HepG2 (cell line): ENCODE data around the gene THSD8. TPM values are rescaled to one million over a fixed set of nuclear protein-coding genes. Genes with fewer than 3 reads are reported as not detected.
A peak's percentile ranks its signal among the peaks of the same experiment; 100 is the strongest.

Experiments used
- ATAC-seq: fragments of 200-7000 bp; cut with Tn5 transposase; 3 replicates; pipeline ENCODE4 v1.9.1; 2020; ENCODE audit warnings: mild to moderate bottlenecking, moderate library complexity
- BruUV-seq: library from RNA; stranded (reverse); fragments of 400-500 nt; replicated peaks from 2 replicates; lab custom pipeline; 2021; lab: Mats Ljungman, UMichigan
- CTCF ChIA-PET: fragments of 300-600 bp; formaldehyde crosslinking; extraction: SDS; loops from one replicate; lab custom pipeline; 2021; ENCODE audit warnings: low total read pairs, inconsistent platforms, low intra/inter-chr PET ratio; lab: Yijun Ruan, JAX
- POLR2A ChIA-PET: fragments of 350-600 bp; sonication (Branson Sonifier 250); formaldehyde crosslinking; loops from one replicate; lab custom pipeline; 2020; ENCODE audit warnings: antibody characterized with exemption, inconsistent platforms; lab: Yijun Ruan, JAX
- DNase-seq: peaks from one replicate; pipeline ENCODE4 v3.0.0-alpha.2; 2015; ENCODE audit warnings: low spot score
- FAIRE-seq: peaks from 3 replicates; lab custom pipeline; 2011; peaks lifted over from hg19 to GRCh38; lab: Jason Lieb, UNC
- H2AFZ ChIP-seq: one replicate; pipeline ENCODE4 v1.6.1; 2011; ENCODE audit warnings: low read length, inconsistent platforms
- H3K27ac ChIP-seq: fragments of 300-600 bp; 3 replicates; pipeline ENCODE4 v1.8.0; 2011; ENCODE audit warnings: mixed run types, mild to moderate bottlenecking, mixed read lengths, low read length, inconsistent platforms; ENCODE audit not compliant: insufficient read depth; ENCODE audit errors: extremely low read length
- H3K27me3 ChIP-seq, 2 experiments: fragments of 200-600 bp in 1 of 2; 2 replicates in 1 of 2; 3 replicates in 1 of 2; pipeline versions ENCODE4 v1.6.0 to v1.8.0; 2011; ENCODE audit warnings: low read length in 2 of 2, mild to moderate bottlenecking in 2 of 2, moderate library complexity in 2 of 2, inconsistent platforms in 1 of 2; ENCODE audit not compliant: insufficient read depth in 2 of 2, control insufficient read depth in 1 of 2
- H3K36me3 ChIP-seq, 2 experiments: fragments of 200-600 bp in 1 of 2; replicated peaks in 1 of 2; 2 replicates in 1 of 2; 3 replicates in 1 of 2; pipeline versions ENCODE4 v1.5.1 to v1.8.0; 2011; ENCODE audit warnings: low read length in 2 of 2, inconsistent platforms in 1 of 2; ENCODE audit not compliant: insufficient read depth in 2 of 2, control insufficient read depth in 1 of 2
- H3K4me1 ChIP-seq: 2 replicates; pipeline ENCODE4 v1.5.1; 2012; ENCODE audit warnings: low read length, inconsistent platforms; ENCODE audit not compliant: insufficient read depth
- H3K4me2 ChIP-seq: 2 replicates; pipeline ENCODE4 v1.6.0; 2011; ENCODE audit warnings: low read depth, low read length, inconsistent platforms
- H3K4me3 ChIP-seq, 3 experiments: fragments of 200-600 bp in 1 of 3; sonication (generic), shearing (Covaris generic) in 1 of 3; replicated peaks in 1 of 3; 2 replicates each; pipeline ENCODE4 v1.5.1; 2011 to 2016; ENCODE audit warnings: low read length in 3 of 3, inconsistent platforms in 2 of 3, low read depth in 2 of 3, mild to moderate bottlenecking in 2 of 3, control low read depth in 1 of 3, mixed read lengths in 1 of 3; ENCODE audit not compliant: insufficient read depth in 1 of 3
- H3K79me2 ChIP-seq: one replicate; pipeline ENCODE4 v1.6.1; 2011; ENCODE audit warnings: low read length, inconsistent platforms; ENCODE audit not compliant: insufficient read depth
- H3K9ac ChIP-seq: 2 replicates; pipeline ENCODE4 v1.6.0; 2011; ENCODE audit warnings: mild to moderate bottlenecking, low read depth, low read length, inconsistent platforms; ENCODE audit not compliant: insufficient read depth
- H3K9me3 ChIP-seq: 2 replicates; pipeline ENCODE4 v1.5.1; 2012; ENCODE audit warnings: mild to moderate bottlenecking, low read length
- H4K20me1 ChIP-seq: 2 replicates; pipeline ENCODE4 v1.6.0; 2011; ENCODE audit warnings: inconsistent platforms, mild to moderate bottlenecking, low read length, moderate library complexity; ENCODE audit not compliant: insufficient read depth
- GATAD2A ChIP-seq: IDR thresholded peaks from 2 replicates; pipeline ENCODE4 v1.6.1; 2016
- HNRNPUL1 ChIP-seq: fragments of 200-400 bp; formaldehyde crosslinking; IDR thresholded peaks from 2 replicates; pipeline ENCODE4 v1.6.1; 2017; ENCODE audit warnings: low read depth, mild to moderate bottlenecking, low read length, moderate library complexity
- MAZ ChIP-seq, 2 experiments: sonication (generic) in 1 of 2; formaldehyde crosslinking in 1 of 2; IDR thresholded peaks; 2 replicates each; pipeline versions ENCODE4 v1.5.0 to v1.6.1; 2012 to 2020; ENCODE audit warnings: low read depth in 2 of 2, mild to moderate bottlenecking in 2 of 2, borderline replicate concordance in 1 of 2, improper control_type of control experiment in 1 of 2, low read length in 1 of 2, missing genetic modification reagents in 1 of 2, moderate library complexity in 1 of 2
- SSRP1 ChIP-seq: IDR thresholded peaks from 2 replicates; pipeline ENCODE4 v1.6.1; 2016; ENCODE audit warnings: control low read depth
- ZMYM2 ChIP-seq: sonication (generic); formaldehyde crosslinking; IDR thresholded peaks from 2 replicates; pipeline ENCODE4 v1.8.0; 2022; ENCODE audit warnings: mild to moderate bottlenecking, missing genetic modification reagents
- ZNF224 ChIP-seq: sonication (generic); formaldehyde crosslinking; IDR thresholded peaks from 2 replicates; pipeline ENCODE4 v1.5.0; 2020; ENCODE audit warnings: mild to moderate bottlenecking, missing genetic modification reagents
- ZNF501 ChIP-seq: sonication (generic); formaldehyde crosslinking; IDR thresholded peaks from 2 replicates; pipeline ENCODE4 v1.5.1; 2020; ENCODE audit warnings: mild to moderate bottlenecking, moderate library complexity, missing genetic modification reagents
- ZNF644 ChIP-seq: IDR thresholded peaks from 2 replicates; pipeline ENCODE4 v1.6.1; 2016; ENCODE audit warnings: low read depth
- ZNF841 ChIP-seq: sonication (generic); formaldehyde crosslinking; IDR thresholded peaks from 2 replicates; pipeline ENCODE4 v1.8.1; 2023; ENCODE audit warnings: missing genetic modification reagents, borderline replicate concordance
- WGBS: methylation state at CpG from one replicate; pipeline ENCODE4 v1.1.6; 2017; ENCODE audit warnings: low lambda C conversion rate; 5-methylcytosine and 5-hydroxymethylcytosine counted together
- in situ Hi-C: cut with HindIII; loops from 2 replicates; pipeline ENCODE4 v1.10.0; 2017; ENCODE audit warnings: low pct_unique_long_range_greater_than_20kb; ENCODE audit not compliant: extremely low pct_ligation_motif_present
- intact Hi-C: fragments of 100-400 bp; cut with micrococcal nuclease; formaldehyde crosslinking; loops from one replicate; pipeline ENCODE4 v1.10.0; 2022; ENCODE audit not compliant: unreplicated experiment
- polyA plus RNA-seq, 8 experiments: library from polyadenylated mRNA; depleted of rRNA in 3 of 8; stranded (reverse) in 7 of 8; unstranded in 1 of 8; fragments of >200 nt; fragmentation: Illumina TruSeq in 4 of 8; extraction: Trizol in 4 of 8; gene quantifications; 2 replicates each; pipeline versions ENCODE4 v1.2.1 to v1.2.3, GENCODE V29; 2011 to 2016; ENCODE audit warnings: low read depth in 4 of 8, missing spikeins in 1 of 8, mixed read lengths in 1 of 8; ENCODE audit not compliant: insufficient read depth in 1 of 8
- total RNA-seq, 5 experiments: library from RNA; depleted of rRNA; stranded (reverse); fragments of >200 nt; fragmentation: Illumina TruSeq; extraction: Trizol; gene quantifications; 2 replicates each; pipeline ENCODE4 v1.2.3, GENCODE V29; 2016; ENCODE audit warnings: low read depth in 1 of 5
- TF ChIP-seq, protein P1 (sequence below): sonication (generic); formaldehyde crosslinking; IDR thresholded peaks from 2 replicates; pipeline ENCODE4 v1.4.0; 2020; ENCODE audit warnings: mild to moderate bottlenecking, missing genetic modification reagents

The THSD8 gene
- total and polyA plus RNA-seq, 2 of the 13 experiments (the other 11 are each of a cell fraction or from before 2014, with no cell fraction given) = 4.8 to 14.9 TPM

GRCh38 chr19:12779162-12779993, 22.5 kb upstream of the THSD8 start (continued):
- TF ChIP-seq, protein P1, sequence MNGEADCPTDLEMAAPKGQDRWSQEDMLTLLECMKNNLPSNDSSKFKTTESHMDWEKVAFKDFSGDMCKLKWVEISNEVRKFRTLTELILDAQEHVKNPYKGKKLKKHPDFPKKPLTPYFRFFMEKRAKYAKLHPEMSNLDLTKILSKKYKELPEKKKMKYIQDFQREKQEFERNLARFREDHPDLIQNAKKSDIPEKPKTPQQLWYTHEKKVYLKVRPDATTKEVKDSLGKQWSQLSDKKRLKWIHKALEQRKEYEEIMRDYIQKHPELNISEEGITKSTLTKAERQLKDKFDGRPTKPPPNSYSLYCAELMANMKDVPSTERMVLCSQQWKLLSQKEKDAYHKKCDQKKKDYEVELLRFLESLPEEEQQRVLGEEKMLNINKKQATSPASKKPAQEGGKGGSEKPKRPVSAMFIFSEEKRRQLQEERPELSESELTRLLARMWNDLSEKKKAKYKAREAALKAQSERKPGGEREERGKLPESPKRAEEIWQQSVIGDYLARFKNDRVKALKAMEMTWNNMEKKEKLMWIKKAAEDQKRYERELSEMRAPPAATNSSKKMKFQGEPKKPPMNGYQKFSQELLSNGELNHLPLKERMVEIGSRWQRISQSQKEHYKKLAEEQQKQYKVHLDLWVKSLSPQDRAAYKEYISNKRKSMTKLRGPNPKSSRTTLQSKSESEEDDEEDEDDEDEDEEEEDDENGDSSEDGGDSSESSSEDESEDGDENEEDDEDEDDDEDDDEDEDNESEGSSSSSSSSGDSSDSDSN = 0 out of 2 replicates have a peak, but pooled peaks have one; percentile 40
- 0 out of 2 replicates have a peak, but pooled peaks have one; percentile 28 for TF ChIP-seq ZNF644
- peak; percentile 60; the same call in 1 of the 2 replicates for TF ChIP-seq MAZ (IDR thresholded peaks at IDR 0.05; ENCODE audit: borderline replicate concordance, low read depth, low read length)
- TF ChIP-seq MAZ (CRISPR knock-in tag; IDR thresholded peaks at IDR 0.05; ENCODE audit: low read depth) = no peak
- TF ChIP-seq HNRNPUL1 = no peak
- TF ChIP-seq ZNF224 (CRISPR knock-in tag) = 0 out of 2 replicates have a peak, but pooled peaks have one; percentile 46
- TF ChIP-seq ZNF841 (CRISPR knock-in tag) = no peak

- FAIRE-seq (no peak), ATAC-seq (no peak), DNase-seq (no peak)
- ChIA-PET POLR2A (interaction anchor here (1.0 to 3.9 kb wide), 3 partner anchors 10 to 18 kb away, joined by 3 to 38 read pairs (median 3); partner anchors contain the start of gene JUNB), CTCF (no interaction called here)
- Histone ChIP-seq H3K4me1 (peaks cover 81% of the 10 kb centered on the region), H3K9me3 (no peaks in the 10 kb centered on the region), H4K20me1 (no peaks in the 10 kb centered on the region), H3K27me3 (no peaks in the 10 kb centered on the region; a peak in 3 of 5 replicates), H3K4me2 (peak overlapping the region; percentile 92), H3K4me3 (peak overlapping the region; percentile 25 to 73 (median 65); a peak in 5 of 6 replicates), H3K36me3 (no peaks in the 10 kb centered on the region), H3K27ac (no peak overlapping the region), H3K79me2 (no peaks in the 10 kb centered on the region), H2AFZ (no peak overlapping the region), H3K9ac (no peak overlapping the region)
- TF ChIP-seq ZMYM2 (CRISPR knock-in tag) (peak; percentile 47; the same call in 1 of the 2 replicates), SSRP1 (CRISPR knock-in tag) (no peak), GATAD2A (CRISPR knock-in tag) (peak; percentile 40; the same call in 1 of the 2 replicates), ZNF501 (peak; percentile 41; the same call in 1 of the 2 replicates)
- WGBS = no CpG with 5 or more reads among the region's 12 CpGs
- no TSS peak for BruUV-seq
- intact Hi-C loops (no loop called here), in situ Hi-C loops (no loop called here)
These were observed 19.8 kb upstream of the THSD8 start for GRCh38 chr19:12782174-12782423.
